OCI-LY1 (cell line): Measurements from ENCODE around the gene ANKH.

ENCODE experiments used
- H2AFZ ChIP-seq: fragments of 200-600 bp; sonication (generic), shearing (Covaris generic); 2 replicates; pipeline ENCODE4 v1.6.0; 2014; ENCODE audit warnings: antibody characterized with exemption, mild to moderate bottlenecking, low read length
- H3F3A ChIP-seq: fragments of 200-600 bp; sonication (generic), shearing (Covaris generic); 2 replicates; pipeline ENCODE4 v1.6.0; 2014; ENCODE audit warnings: mild to moderate bottlenecking, antibody characterized with exemption, low read length, moderate library complexity; ENCODE audit not compliant: insufficient read depth
- H3K27ac ChIP-seq: fragments of 200-600 bp; sonication (generic); 2 replicates; pipeline ENCODE4 v1.5.1; 2014; ENCODE audit warnings: low read length, mixed run types, mild to moderate bottlenecking, low read depth; ENCODE audit not compliant: poor library complexity, severe bottlenecking
- H3K27me3 ChIP-seq: fragments of 200-600 bp; sonication (generic); 2 replicates; pipeline ENCODE4 v1.6.0; 2014; ENCODE audit warnings: antibody characterized with exemption, mild to moderate bottlenecking, low read length, moderate library complexity; ENCODE audit not compliant: insufficient read depth
- H3K36me3 ChIP-seq: fragments of 200-600 bp; sonication (generic); 2 replicates; pipeline ENCODE4 v1.6.1; 2014; ENCODE audit warnings: mild to moderate bottlenecking, antibody characterized with exemption, low read length, moderate library complexity, mixed read lengths; ENCODE audit not compliant: insufficient read depth
- H3K4me1 ChIP-seq: fragments of 200-600 bp; sonication (generic); 2 replicates; pipeline ENCODE4 v1.5.1; 2014; ENCODE audit warnings: mild to moderate bottlenecking, low read length, moderate library complexity; ENCODE audit not compliant: insufficient read depth, severe bottlenecking
- H3K4me2 ChIP-seq: fragments of 200-600 bp; sonication (generic), shearing (Covaris generic); 2 replicates; pipeline ENCODE4 v1.6.1; 2014; ENCODE audit warnings: low read length
- H3K4me3 ChIP-seq: fragments of 200-600 bp; sonication (generic); 2 replicates; pipeline ENCODE4 v1.5.1; 2014; ENCODE audit warnings: low read length, low read depth, mild to moderate bottlenecking, mixed read lengths; ENCODE audit not compliant: poor library complexity, severe bottlenecking
- H3K79me2 ChIP-seq: fragments of 200-600 bp; shearing (Covaris generic); 2 replicates; pipeline ENCODE4 v1.6.1; 2016; ENCODE audit warnings: mixed run types, low read length, mixed read lengths; ENCODE audit not compliant: insufficient read depth
- H3K9ac ChIP-seq: fragments of 200-600 bp; sonication (generic), shearing (Covaris generic); 2 replicates; pipeline ENCODE4 v1.6.1; 2014; ENCODE audit warnings: mild to moderate bottlenecking, low read length, mixed read lengths
- H3K9me2 ChIP-seq: fragments of 200-600 bp; sonication (generic), shearing (Covaris generic); 2 replicates; pipeline ENCODE4 v1.6.1; 2014; ENCODE audit warnings: low read depth, mild to moderate bottlenecking, low read length, mixed read lengths
- H3K9me3 ChIP-seq: fragments of 200-600 bp; shearing (Covaris generic); 2 replicates; pipeline ENCODE4 v1.6.1; 2014; ENCODE audit warnings: low read length, mixed read lengths
- H4K20me1 ChIP-seq: fragments of 200-600 bp; sonication (generic), shearing (Covaris generic); 2 replicates; pipeline ENCODE4 v1.6.0; 2016; ENCODE audit warnings: mild to moderate bottlenecking, low read length; ENCODE audit not compliant: insufficient read depth
- EZH2 ChIP-seq: fragments of 200-600 bp; sonication (generic), shearing (Covaris generic); IDR thresholded peaks from 2 replicates; pipeline ENCODE4 v1.8.0; 2017; ENCODE audit warnings: borderline replicate concordance, mixed run types, mild to moderate bottlenecking, antibody characterized with exemption, low read length, moderate library complexity, mixed read lengths
- TF ChIP-seq, protein P1 (sequence below): fragments of 200-600 bp; sonication (generic), shearing (Covaris generic); IDR thresholded peaks from 2 replicates; pipeline ENCODE4 v1.5.1; 2017; ENCODE audit warnings: mild to moderate bottlenecking, antibody characterized with exemption, low read length, moderate library complexity, mixed read lengths

Gene ANKH

GRCh38 chr5:14779975-14780374 lies 91.6 kb downstream of the ANKH start:
- Histone ChIP-seq H3K9me3 (no peaks in the 10 kb centered on the region), H3K36me3 (no peaks in the 10 kb centered on the region), H3K27ac (no peak overlapping the region), H3K9ac (no peak overlapping the region), H4K20me1 (no peaks in the 10 kb centered on the region), H3K9me2 (no peaks in the 10 kb centered on the region), H3K4me3 (no peak overlapping the region), H3K27me3 (no peaks in the 10 kb centered on the region), H3K79me2 (no peaks in the 10 kb centered on the region), H2AFZ (no peak overlapping the region), H3F3A (no peaks in the 10 kb centered on the region), H3K4me2 (no peak overlapping the region), H3K4me1 (no peaks in the 10 kb centered on the region)
- no peak for TF ChIP-seq EZH2
- TF ChIP-seq, protein P1, sequence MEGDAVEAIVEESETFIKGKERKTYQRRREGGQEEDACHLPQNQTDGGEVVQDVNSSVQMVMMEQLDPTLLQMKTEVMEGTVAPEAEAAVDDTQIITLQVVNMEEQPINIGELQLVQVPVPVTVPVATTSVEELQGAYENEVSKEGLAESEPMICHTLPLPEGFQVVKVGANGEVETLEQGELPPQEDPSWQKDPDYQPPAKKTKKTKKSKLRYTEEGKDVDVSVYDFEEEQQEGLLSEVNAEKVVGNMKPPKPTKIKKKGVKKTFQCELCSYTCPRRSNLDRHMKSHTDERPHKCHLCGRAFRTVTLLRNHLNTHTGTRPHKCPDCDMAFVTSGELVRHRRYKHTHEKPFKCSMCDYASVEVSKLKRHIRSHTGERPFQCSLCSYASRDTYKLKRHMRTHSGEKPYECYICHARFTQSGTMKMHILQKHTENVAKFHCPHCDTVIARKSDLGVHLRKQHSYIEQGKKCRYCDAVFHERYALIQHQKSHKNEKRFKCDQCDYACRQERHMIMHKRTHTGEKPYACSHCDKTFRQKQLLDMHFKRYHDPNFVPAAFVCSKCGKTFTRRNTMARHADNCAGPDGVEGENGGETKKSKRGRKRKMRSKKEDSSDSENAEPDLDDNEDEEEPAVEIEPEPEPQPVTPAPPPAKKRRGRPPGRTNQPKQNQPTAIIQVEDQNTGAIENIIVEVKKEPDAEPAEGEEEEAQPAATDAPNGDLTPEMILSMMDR: no peak

- Histone ChIP-seq H3K36me3 (no peaks in the 10 kb centered on the region), H3K79me2 (no peaks in the 10 kb centered on the region), H3F3A (no peaks in the 10 kb centered on the region), H3K9me2 (no peaks in the 10 kb centered on the region), H4K20me1 (peaks cover 1% of the 10 kb centered on the region; the same call in 1 of the 2 replicates), H3K4me1 (no peaks in the 10 kb centered on the region), H2AFZ (no peak overlapping the region), H3K27me3 (no peaks in the 10 kb centered on the region), H3K9me3 (no peaks in the 10 kb centered on the region), H3K4me2 (no peak overlapping the region), H3K27ac (no peak overlapping the region), H3K9ac (no peak overlapping the region), H3K4me3 (no peak overlapping the region)
- no peak for TF ChIP-seq EZH2
- TF ChIP-seq, protein P1: no peak
Measured at GRCh38 chr5:14778792-14779070, 92.8 kb downstream of the ANKH start.

DNA sequence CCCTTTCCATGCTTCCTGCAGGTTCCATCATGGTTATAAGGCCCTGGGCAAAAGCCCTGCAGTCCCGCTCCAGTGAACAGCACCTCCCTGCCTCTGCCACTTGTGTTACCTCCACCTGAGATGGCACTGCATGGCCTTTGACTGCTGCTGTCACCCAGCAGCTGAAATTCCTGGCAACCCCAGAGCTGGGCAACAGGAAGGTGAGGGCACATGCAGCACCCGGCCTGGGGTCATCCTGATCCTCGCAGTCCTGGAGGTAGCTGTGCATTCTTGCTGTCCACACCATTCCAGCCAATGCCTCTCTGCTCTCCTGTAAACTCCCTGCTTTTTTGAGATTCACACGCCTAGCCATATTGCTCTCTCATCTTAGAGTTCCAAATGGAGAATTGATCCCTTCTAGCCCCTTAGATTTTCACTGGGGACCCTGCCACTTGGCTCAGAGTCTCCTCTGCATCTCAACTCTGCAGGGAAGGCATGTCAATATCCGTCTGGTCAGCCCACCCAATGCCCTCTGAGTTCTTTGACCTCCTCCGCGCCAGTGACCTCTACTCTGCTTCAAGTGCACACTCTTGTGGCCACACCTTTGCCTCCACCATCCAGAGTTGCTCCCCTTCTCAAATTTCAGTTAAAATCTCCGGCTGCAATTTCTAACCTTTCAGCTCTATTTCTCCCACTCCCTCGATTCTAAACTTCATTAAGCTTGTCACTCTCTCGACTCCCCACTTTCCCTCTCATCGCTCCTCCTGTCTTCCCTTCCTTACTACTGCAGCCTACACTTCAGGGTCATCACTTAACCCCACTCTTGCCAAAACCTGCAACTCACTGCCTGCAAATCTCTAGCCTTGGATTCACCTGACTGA lies 93.4 kb downstream of the ANKH start:
- H3K9ac ChIP-seq: no peak overlapping the region
- H3K36me3 ChIP-seq: no peaks in the 10 kb centered on the region
- no peaks in the 10 kb centered on the region for H3K9me2 ChIP-seq
- no peaks in the 10 kb centered on the region for H3K4me1 ChIP-seq
- peaks cover 4% of the 10 kb centered on the region; the same call in 1 of the 2 replicates for H4K20me1 ChIP-seq
- H3K27me3 ChIP-seq: no peaks in the 10 kb centered on the region
- no peak overlapping the region for H3K4me2 ChIP-seq
- no peaks in the 10 kb centered on the region for H3K9me3 ChIP-seq
- TF ChIP-seq EZH2: no peak
- TF ChIP-seq, protein P1: no peak
- no peaks in the 10 kb centered on the region for H3F3A ChIP-seq
- no peak overlapping the region for H3K27ac ChIP-seq
- no peaks in the 10 kb centered on the region for H3K79me2 ChIP-seq
- no peak overlapping the region for H2AFZ ChIP-seq
- H3K4me3 ChIP-seq: no peak overlapping the region
